ENCODE results near the gene ING3. TPM values are rescaled to one million over a fixed set of nuclear protein-coding genes. Genes with fewer than 3 reads are reported as not detected.
A peak's percentile ranks its signal among the peaks of the same experiment; 100 is the strongest.

Gene ING3
- total RNA-seq, 1 donor from 2014 or later = 13.4 TPM

DNA sequence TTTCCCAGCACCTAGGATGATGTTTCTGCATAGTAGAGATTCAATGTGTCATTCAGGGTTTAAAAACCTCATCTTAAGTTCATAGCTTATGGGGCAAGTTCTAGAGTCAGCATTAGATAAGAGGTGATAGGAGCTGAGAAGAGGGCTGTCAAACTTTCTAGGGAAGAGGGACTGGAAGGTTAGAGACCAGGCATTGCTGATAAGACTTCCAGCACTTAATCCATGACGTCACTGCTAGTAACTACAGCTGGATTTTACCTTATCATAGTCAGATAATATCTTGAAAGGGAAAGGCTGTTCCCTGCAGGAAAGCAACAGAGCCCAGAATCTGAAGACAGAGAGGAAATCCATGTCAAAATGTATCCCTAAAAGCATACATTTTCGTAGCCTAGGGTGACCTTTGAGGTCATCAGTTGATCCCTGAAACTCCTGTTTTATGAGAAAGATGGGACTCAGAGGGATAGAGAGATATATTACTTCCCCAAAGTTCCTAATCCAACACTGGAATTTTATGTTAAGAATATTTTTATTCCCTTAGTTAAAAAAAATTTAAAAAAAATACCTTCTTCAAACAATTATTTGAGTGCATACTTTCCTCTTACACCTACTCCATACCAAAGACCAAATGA lies 34.7 kb downstream of the ING3 start:
- no peaks in the 10 kb centered on the region for H3K27me3 ChIP-seq (ENCODE audit: low read depth)
- peaks cover 26% of the 10 kb centered on the region for H3K4me1 ChIP-seq
- peak overlapping the region; percentile 14 for H3K27ac ChIP-seq (replicated peaks)
- H3K9me3 ChIP-seq (replicated peaks) = no peaks in the 10 kb centered on the region
- H3K36me3 ChIP-seq = no peaks in the 10 kb centered on the region
- intact Hi-C loops (cut with micrococcal nuclease) = no loop called here
- DNase-seq = no peak
- TF ChIP-seq, protein P1, sequence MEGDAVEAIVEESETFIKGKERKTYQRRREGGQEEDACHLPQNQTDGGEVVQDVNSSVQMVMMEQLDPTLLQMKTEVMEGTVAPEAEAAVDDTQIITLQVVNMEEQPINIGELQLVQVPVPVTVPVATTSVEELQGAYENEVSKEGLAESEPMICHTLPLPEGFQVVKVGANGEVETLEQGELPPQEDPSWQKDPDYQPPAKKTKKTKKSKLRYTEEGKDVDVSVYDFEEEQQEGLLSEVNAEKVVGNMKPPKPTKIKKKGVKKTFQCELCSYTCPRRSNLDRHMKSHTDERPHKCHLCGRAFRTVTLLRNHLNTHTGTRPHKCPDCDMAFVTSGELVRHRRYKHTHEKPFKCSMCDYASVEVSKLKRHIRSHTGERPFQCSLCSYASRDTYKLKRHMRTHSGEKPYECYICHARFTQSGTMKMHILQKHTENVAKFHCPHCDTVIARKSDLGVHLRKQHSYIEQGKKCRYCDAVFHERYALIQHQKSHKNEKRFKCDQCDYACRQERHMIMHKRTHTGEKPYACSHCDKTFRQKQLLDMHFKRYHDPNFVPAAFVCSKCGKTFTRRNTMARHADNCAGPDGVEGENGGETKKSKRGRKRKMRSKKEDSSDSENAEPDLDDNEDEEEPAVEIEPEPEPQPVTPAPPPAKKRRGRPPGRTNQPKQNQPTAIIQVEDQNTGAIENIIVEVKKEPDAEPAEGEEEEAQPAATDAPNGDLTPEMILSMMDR (IDR thresholded peaks at IDR 0.05; ENCODE audit: borderline replicate concordance) = no peak
- no peak overlapping the region for H3K4me3 ChIP-seq

GRCh38 chr7:120985839-120986238 lies 35.3 kb downstream of the ING3 start:
- Histone ChIP-seq H3K4me1 (peaks cover 32% of the 10 kb centered on the region), H3K27me3 (ENCODE audit: low read depth) (no peaks in the 10 kb centered on the region), H3K4me3 (no peak overlapping the region), H3K36me3 (no peaks in the 10 kb centered on the region), H3K9me3 (replicated peaks) (no peaks in the 10 kb centered on the region), H3K27ac (replicated peaks) (no peak overlapping the region)
- intact Hi-C loops (cut with micrococcal nuclease) = no loop called here
- TF ChIP-seq, protein P1 (IDR thresholded peaks at IDR 0.05; ENCODE audit: borderline replicate concordance) = no peak
- no peak for DNase-seq

- H3K36me3 ChIP-seq = no peaks in the 10 kb centered on the region
- H3K9me3 ChIP-seq (replicated peaks) = no peaks in the 10 kb centered on the region
- H3K27ac ChIP-seq (replicated peaks) = no peak overlapping the region
- H3K27me3 ChIP-seq (ENCODE audit: low read depth) = no peaks in the 10 kb centered on the region
- TF ChIP-seq, protein P1 (IDR thresholded peaks at IDR 0.05; ENCODE audit: borderline replicate concordance) = no peak
- no peak overlapping the region for H3K4me3 ChIP-seq
- H3K4me1 ChIP-seq = peaks cover 39% of the 10 kb centered on the region
- intact Hi-C loops (cut with micrococcal nuclease) = no loop called here
- DNase-seq = no peak
Observed at GRCh38 chr7:120986650-120987049, 36.1 kb downstream of the ING3 start.

- intact Hi-C loops (cut with micrococcal nuclease) = no loop called here
- peak overlapping the region; percentile 74 for H3K4me3 ChIP-seq
- peak overlapping the region; percentile 94 for H3K27ac ChIP-seq (replicated peaks)
Observed at GRCh38 chr7:120987280-120987679, 36.7 kb downstream of the ING3 start.

DNA sequence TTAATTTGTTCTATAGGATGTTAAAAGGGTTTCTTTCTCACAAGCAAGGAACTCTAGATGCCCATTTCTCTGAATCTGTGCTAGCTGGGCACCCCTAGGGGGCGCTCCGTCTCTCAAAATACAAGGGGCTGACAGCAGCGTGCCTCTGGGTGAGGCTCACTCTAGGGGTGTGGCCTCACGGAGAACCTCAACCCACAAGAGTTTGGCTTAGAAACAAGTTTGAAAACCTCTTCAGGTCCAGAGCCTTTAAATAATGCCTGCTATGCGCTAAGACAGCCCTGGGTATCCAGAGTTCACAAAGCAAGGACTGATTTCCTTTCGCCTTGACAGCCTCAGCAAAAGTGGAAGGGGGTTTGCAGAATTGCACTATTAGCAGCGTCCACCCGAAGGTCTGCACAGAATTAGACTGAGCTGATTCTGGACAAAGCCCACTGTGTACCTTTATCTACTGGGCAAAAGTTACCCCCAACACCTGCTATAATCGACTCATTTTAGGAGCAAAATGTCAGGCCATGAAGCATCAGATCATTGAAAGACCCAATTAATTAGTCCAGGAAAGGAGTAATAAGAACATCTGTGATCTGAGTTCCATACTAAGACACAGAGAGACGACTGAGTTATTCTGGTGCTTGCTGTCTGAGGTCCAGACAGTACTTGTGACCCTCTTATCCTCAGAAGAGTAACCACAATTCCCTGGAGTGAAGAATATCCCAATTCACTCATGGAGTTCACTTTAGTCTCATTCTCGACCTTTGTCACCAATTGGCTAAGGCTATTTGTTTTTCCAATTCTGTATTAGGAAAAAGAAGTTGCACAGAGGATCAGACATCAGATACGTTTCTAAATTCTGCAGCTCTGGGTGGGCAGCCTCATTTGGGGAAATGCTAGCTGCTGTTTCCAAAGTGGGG lies 37.4 kb downstream of the ING3 start:
- Histone ChIP-seq H3K4me3 (peak overlapping the region; percentile 74), H3K4me1 (peaks cover 52% of the 10 kb centered on the region), H3K36me3 (no peaks in the 10 kb centered on the region), H3K27me3 (ENCODE audit: low read depth) (no peaks in the 10 kb centered on the region), H3K9me3 (replicated peaks) (no peaks in the 10 kb centered on the region), H3K27ac (replicated peaks) (peak overlapping the region; percentile 94)
- intact Hi-C loops (cut with micrococcal nuclease) = loop anchor here (2.0 kb wide), 1 partner anchor 93 kb away; no protein-coding TSS in a partner anchor
- TF ChIP-seq, protein P1 (IDR thresholded peaks at IDR 0.05; ENCODE audit: borderline replicate concordance) = peak; percentile 96
- peak; percentile 91 for DNase-seq

More at GRCh38 chr7:120987280-120987679, 36.7 kb downstream of the ING3 start:
- no peaks in the 10 kb centered on the region for H3K27me3 ChIP-seq (ENCODE audit: low read depth)
- H3K36me3 ChIP-seq = no peaks in the 10 kb centered on the region
- H3K9me3 ChIP-seq (replicated peaks) = no peaks in the 10 kb centered on the region
- H3K4me1 ChIP-seq = peaks cover 45% of the 10 kb centered on the region
- TF ChIP-seq, protein P1 (IDR thresholded peaks at IDR 0.05; ENCODE audit: borderline replicate concordance) = no peak
- DNase-seq = no peak
